NCI-H1417 treated with DMSO at 0.1 percent for 48 hours (cell line): Measurements from ENCODE around the gene SLC35A5.
"Not testable (repeated sequence)": the region's sequence is repeated elsewhere in the genome, so short reads cannot be mapped to it uniquely, and the experiment has no call there.

Source experiments
- DNase-seq: peaks from one replicate; lab custom pipeline; 2025; lab: John Stamatoyannopoulos, UW

Gene SLC35A5

GRCh38 chr3:112561734-112562529, at the start of gene SLC35A5, which contains the start of gene ATG3:
SLC35A5 (plus strand) TSS chr3:112562045; CDS start chr3:112563404, 1,359 bp downstream.
ATG3 (minus strand) TSS chr3:112561962; CDS start chr3:112561528, 434 bp downstream.
- peak; percentile 98 for DNase-seq

- DNase-seq = no peak
These were observed 49.5 kb upstream of the SLC35A5 start for GRCh38 chr3:112512320-112512719.

GRCh38 chr3:112514527-112515128, 47.2 kb upstream of the SLC35A5 start:
- no peak for DNase-seq

DNA sequence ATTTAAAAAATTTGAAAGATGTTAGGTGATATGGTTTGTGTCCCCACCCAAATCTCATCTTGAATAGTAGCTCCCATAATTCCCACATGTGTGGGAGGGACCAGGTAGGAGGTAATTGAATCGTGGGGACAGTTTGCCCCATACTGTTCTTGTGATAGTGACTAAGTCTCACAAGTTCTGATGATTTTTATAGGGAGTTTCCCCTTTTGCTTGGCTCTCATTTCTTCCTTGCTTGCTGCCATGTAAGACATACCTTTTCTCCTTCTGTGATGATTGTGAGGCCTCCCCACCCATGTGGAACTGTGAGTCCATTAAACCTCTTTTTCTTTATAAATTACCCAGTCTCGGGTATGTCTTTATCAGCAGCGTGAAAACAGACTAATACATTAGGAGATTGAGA, 42.9 kb upstream of the SLC35A5 start:
- not testable (repeated sequence) for DNase-seq

DNA sequence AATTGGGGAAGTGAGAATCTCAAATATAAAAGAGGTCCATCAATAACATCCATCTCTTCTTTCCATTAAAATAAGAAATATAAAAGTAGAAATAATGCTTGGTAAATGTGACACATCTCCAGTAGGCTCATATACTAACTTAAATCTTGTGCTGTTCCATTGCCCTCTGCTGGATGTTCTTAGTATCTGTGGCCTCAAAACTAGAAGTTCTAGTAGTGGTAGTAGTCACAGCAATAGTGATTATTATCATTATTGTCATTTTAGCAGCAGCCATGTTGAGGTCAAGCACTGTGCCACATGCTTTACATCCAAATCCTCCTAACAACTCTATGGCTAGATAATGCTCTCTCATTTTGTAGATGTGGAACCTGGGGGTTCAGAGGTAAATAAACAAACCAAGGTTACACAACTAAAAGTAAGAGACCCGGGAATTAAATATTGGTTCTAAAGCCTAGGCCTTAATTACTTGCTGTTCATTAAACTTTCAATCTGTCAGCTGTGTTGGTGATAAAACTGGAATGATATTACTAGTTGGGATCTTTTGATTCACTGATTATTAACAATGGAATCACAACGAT, 42.3 kb upstream of the SLC35A5 start:
- peak; percentile 9 for DNase-seq

DNA sequence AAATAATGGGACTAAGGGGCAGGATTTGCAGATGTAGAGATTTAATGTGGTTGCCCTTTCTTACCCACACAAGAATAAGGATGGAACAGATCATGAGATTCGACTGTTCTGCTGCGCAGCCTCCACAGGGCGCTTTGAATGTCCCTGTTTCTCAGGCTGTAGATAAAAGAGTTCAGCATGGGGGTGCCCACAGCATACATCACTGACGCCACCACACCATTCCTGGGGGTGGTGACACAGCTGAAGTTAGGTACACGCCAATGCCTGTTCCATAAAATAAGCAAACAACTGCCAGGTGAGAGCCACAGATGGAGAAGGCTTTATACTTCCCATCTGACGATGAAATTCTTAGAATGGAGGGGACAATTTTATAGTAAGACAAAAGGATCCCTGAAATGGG, 37.7 kb upstream of the SLC35A5 start:
- DNase-seq = not testable (repeated sequence)

GRCh38 chr3:112530573-112530972, 31.3 kb upstream of the SLC35A5 start:
- DNase-seq = no peak

- peak; percentile 1 for DNase-seq
These were observed 30.5 kb upstream of the SLC35A5 start for GRCh38 chr3:112531358-112531781.

GRCh38 chr3:112539825-112540650, 21.8 kb upstream of the SLC35A5 start:
- no peak for DNase-seq

GRCh38 chr3:112546216-112546759, 15.6 kb upstream of the SLC35A5 start:
- no peak for DNase-seq

GRCh38 chr3:112550859-112551258, 11.0 kb upstream of the SLC35A5 start:
- DNase-seq = no peak

DNA sequence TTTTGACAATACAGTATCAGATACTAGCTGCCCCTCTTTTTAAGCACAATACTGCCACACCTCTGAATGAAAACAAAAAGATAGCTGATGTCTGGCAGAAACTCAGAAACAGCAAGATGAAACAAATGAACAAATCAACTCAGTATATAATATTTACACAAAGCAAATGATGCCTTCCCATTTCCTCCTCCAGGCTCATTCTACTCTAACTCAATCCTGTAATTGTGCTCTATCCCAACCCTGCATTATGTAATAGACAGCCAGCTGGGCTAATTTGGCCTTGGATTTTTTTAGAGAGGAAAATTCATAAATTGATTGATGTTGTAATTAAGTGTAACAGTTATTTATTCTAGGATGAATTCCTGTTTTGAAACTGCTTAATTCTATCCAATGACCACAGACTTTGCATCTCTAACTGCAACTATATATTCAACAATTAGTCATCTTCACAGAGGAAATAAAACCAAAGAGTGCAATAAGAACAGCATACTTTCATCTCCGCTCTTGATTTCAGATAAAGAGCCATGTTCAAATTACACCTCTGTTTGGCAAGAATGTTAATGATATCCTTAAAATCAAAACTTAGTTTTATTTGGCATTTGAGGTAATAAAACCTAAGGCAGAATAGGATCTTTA, 6.2 kb upstream of the SLC35A5 start:
- peak; percentile 42 for DNase-seq

- DNase-seq = no peak
These were observed 3.9 kb upstream of the SLC35A5 start for GRCh38 chr3:112557976-112558375.

GRCh38 chr3:112560307-112560706, 1.5 kb upstream of the SLC35A5 start:
- DNase-seq = no peak

- DNase-seq = no peak
These were observed 943 bp upstream of the SLC35A5 start for GRCh38 chr3:112560721-112561483.

DNA sequence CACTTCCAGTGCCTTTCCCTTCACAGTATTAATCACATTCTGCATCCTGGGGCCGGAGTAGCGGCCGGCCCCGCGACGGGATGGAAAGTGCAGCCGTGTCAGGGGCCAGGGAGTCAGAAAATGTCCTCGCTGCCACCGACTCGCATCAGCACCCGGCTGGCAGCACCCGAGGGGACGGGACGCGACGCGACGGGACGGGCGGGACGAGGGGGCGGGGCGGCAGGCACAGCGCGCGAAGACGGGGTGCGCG, 436 bp upstream of the SLC35A5 start:
- DNase-seq = no peak

DNA sequence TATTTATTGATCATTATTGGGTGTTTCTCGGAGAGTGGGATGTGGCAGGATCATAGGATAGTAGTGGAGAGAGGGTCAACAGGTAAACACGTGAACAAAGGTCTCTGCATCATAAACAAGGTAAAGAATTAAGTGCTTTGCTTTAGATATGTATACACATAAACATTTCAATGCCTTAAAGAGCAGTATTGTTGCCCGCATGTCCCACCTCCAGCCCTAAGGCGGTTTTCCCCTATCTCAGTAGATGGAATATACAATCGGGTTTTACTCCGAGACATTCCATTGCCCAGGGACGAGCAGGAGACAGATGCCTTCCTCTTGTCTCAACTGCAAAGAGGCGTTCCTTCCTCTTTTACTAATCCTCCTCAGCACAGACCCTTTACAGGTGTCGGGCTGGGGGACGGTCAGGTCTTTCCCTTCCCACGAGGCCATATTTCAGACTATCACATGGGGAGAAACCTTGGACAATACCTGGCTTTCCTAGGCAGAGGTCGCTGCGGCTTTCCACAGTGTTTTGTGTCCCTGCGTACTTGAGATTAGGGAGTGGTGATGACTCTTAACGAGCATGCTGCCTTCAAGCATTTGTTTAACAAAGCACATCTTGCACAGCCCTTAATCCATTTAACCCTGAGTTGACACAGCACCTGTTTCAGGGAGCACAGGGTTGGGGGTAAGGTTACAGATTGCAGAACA, 2.5 kb downstream of the SLC35A5 start:
- DNase-seq = not testable (repeated sequence)

DNA sequence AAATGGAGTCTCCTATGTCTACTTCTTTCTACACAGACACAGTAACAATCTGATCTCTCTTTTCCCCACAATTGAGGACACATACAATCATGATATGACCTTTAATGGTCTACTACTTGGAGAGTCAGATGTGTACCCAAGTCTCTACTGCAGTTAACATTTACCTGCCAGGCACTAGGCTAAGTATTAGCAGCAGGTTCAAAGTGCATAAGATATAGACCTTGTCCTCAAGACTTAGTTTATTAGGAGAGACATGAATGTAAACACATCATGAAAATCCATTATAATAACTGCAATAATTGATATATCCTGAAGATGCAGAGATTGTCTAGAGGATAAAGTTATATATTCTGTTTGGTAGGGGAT, 3.1 kb downstream of the SLC35A5 start:
- DNase-seq = no peak

GRCh38 chr3:112568642-112569041, 6.8 kb downstream of the SLC35A5 start:
- no peak for DNase-seq

GRCh38 chr3:112569265-112569664, 7.4 kb downstream of the SLC35A5 start:
- DNase-seq = no peak
